Measurements from ENCODE around the gene SLX9.

The SLX9 gene

DNA sequence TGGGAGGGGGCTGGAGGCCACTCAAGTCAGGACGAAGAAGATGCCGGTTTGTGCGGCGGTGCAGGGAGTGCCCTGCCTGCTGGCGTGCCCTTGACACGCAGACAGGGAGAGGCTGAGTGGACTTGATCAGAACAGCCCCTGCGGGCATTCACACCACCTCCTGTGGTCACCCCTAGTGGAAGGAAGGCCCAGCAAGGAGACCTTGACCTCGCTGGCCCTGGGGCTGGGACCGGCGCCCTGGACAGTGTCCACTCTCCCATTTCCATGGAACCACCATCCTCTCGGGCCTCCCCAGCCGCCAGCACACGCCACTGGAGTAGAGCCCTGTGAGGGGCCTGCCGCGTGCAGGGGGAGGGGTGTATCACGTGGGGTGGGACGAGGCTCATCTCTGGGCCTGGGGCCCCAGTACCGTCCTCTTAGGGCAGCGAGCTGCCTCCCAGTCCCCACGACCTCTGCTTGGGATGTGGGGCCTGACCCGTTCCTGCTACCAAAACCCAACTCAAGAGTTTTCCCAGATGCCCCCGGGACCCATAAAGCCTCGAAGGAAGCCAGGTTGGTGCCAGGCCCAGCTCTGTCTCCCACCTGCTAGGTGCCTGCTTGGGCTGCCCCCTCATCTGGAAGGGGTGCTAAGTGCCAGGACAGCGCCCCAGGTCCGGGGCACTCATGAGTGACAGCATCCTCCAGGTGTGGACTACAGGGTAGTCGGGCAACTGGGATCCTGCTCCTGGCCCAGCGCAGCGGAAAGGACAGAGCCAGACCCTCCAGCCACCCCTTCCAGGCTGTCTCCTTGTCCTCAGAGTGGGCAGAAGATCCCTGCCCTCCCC, 62.8 kb downstream of the SLX9 start:
- TF ChIP-seq CTCF (IDR thresholded peaks at IDR 0.05; ENCODE audit: low read length, missing control alignments), result no peak
- DNase-seq (ENCODE audit: low read depth), result no peak
- H3K4me3 ChIP-seq (replicated peaks; ENCODE audit: low read depth, low read length), result no peak overlapping the region

DNA sequence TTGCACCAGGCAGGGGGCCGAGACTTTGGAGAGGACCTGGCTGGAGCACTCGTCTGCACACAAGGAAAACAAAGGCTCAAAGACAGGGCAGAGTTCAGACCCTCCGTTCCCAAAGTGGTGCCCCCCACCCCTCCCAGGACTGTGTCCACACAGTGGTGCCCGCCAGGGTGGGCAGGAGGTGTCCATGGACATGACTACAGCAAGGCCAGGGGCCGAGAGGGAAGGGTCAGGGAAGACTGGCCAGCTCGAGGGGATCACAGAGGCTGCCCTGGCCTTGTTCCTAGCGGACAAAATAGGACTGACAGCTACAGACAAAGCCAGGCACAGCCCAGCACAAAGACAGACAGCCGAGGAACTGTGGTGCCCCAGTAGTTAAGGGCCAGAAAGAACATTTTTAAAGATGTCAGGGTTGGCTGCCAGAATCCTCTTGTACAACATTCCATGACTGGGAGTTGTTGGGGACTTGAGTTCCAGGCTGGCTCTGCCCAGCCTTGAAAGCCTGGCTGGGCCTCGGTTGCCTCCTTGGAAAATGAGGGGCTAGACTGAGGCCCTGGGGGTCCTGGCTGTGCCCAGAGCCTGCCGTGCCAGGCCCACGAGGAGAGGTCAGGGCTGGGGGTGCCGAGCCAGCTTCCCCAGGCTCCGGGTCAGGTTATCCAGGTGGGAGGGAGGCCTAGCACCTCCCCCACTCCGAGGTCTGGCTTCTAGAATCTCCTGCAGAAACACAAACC, 63.7 kb downstream of the SLX9 start:
- no peak overlapping the region for H3K4me3 ChIP-seq (replicated peaks; ENCODE audit: low read depth, low read length)
- no peak for DNase-seq (ENCODE audit: low read depth)
- no peak for TF ChIP-seq CTCF (IDR thresholded peaks at IDR 0.05; ENCODE audit: low read length, missing control alignments)

- DNase-seq (ENCODE audit: low read depth), result no peak
- H3K4me3 ChIP-seq (replicated peaks; ENCODE audit: low read depth, low read length), result no peak overlapping the region
- TF ChIP-seq CTCF (IDR thresholded peaks at IDR 0.05; ENCODE audit: low read length, missing control alignments), result no peak
These were observed 64.2 kb downstream of the SLX9 start for GRCh38 chr21:45004059-45004422.

- DNase-seq (ENCODE audit: low read depth), result no peak
These were observed 64.8 kb downstream of the SLX9 start for GRCh38 chr21:45004481-45005247.

DNA sequence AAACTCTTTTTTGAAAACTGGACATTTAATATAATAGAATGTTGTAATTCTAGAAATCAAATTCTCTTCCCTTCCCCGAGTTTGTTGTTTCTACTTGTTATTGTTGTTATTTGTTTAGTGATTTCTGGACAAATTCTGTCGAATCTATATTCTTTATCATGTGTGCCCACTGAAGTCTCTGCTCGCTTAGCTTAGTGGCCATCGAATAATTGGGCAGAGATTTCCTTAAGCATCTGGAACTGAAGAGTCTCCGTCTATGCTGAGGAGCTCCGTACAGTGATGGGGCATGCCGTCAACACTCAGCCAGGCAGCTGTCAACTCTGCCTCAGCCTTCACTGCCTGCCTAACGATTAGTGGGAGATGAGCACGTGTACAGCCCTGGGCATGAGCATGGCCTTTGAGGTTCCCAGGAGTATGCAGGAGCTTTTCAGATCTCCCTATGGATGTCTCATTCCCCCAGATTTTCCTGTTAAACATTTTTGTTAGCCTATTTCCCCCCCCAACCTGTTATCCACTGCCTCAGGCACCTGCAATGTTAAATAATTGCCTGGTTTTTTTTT, 66.8 kb downstream of the SLX9 start:
- no peak overlapping the region for H3K4me3 ChIP-seq (replicated peaks; ENCODE audit: low read depth, low read length)
- no peak for DNase-seq (ENCODE audit: low read depth)
- no peak for TF ChIP-seq CTCF (IDR thresholded peaks at IDR 0.05; ENCODE audit: low read length, missing control alignments)

More at GRCh38 chr21:45004481-45005247, 64.8 kb downstream of the SLX9 start:
- no peak overlapping the region for H3K4me3 ChIP-seq (replicated peaks; ENCODE audit: low read depth, low read length)
- TF ChIP-seq CTCF (IDR thresholded peaks at IDR 0.05; ENCODE audit: low read length, missing control alignments), result no peak

DNA sequence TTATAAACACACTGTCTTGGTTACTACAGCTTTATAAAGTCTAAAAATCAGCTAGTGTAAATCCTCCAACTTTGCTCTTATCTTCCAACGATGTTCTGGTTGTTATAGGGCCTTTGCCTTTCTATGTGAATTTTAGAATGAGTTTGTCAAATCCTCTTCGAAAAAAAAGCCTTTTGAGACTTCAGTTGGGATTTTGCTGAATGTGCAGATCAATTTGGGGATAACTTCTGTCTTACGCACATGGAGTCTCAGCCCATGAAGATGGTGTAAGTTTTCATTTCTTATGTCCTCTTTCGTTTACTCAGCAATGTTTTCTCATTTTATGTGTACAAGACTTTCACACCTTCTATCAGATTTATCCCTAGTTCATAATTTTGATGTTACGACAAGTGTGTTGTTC, 69.8 kb downstream of the SLX9 start:
- no peak for TF ChIP-seq CTCF (IDR thresholded peaks at IDR 0.05; ENCODE audit: low read length, missing control alignments)
- DNase-seq (ENCODE audit: low read depth), result no peak
- no peak overlapping the region for H3K4me3 ChIP-seq (replicated peaks; ENCODE audit: low read depth, low read length)

Measured in fibroblast of pulmonary artery (primary cell).